DLD1 (cell line): Measurements from ENCODE around the gene A3GALT2.
"Not testable (repeated sequence)": the region's sequence is repeated elsewhere in the genome, so short reads cannot be mapped to it uniquely, and the experiment has no call there.

Experiments used
- in situ Hi-C: cut with HindIII; loops from 2 replicates; pipeline ENCODE4 v1.10.0; 2017; ENCODE audit warnings: low sequenced_read_pairs

Gene A3GALT2

DNA sequence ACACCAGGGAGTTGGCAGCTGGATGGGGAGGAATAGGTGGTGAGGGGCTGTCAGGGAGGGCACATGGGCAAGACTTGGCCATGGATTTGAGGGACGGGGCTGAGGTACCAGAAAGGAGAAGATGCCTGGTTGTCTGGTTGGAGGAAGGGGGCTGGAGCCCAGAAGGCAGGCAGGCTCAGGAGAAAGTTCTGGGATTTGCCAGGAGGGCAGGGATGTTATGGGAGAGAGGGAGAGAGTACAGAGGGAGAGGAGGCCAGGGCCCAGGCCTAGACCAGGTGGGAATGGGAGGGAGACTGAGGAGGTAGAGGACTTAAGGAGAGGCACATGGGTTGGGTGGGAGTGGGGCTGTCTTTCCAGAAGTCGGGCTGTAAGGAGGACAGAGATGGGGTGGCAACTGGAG, 4.3 kb downstream of the A3GALT2 start:
- in situ Hi-C loops: no loop called here

DNA sequence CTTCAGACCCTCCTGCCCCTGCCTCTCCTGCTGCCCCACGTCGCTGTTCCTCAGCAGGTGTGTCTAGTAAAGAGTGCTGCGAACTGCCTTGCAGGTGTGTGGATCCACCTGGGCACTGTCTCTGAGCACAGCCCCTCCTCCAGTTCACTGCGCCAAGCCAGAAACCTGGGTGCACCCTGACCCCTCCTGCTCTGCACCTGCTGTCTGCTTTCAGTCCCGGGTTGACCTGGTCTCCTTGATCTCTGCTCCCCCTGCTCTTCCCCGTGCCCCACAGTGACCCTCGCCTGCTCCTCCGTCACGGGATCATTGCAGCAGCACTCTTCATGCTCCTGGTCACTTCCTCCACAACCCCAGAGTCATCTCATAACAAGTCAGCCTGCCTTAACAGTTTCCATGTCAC, 6.5 kb downstream of the A3GALT2 start:
- in situ Hi-C loops: no loop called here

DNA sequence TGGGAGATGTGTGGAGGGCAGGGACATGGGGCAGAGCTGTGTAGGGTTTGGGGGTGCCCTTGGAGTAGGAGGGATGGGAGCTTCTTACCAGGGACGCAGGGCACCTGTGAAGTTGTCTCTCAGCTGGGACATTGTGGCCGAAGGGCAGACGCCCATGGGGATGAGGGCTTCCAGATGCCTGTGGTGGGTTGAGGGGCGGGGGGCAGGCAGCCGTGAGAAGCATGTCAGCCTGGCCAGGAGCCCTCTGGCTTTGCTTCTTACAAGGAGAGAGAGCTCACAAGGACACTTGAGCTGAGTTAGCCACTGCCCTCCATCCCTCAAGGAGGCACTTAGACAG, 8.5 kb downstream of the A3GALT2 start:
- in situ Hi-C loops: no loop called here

DNA sequence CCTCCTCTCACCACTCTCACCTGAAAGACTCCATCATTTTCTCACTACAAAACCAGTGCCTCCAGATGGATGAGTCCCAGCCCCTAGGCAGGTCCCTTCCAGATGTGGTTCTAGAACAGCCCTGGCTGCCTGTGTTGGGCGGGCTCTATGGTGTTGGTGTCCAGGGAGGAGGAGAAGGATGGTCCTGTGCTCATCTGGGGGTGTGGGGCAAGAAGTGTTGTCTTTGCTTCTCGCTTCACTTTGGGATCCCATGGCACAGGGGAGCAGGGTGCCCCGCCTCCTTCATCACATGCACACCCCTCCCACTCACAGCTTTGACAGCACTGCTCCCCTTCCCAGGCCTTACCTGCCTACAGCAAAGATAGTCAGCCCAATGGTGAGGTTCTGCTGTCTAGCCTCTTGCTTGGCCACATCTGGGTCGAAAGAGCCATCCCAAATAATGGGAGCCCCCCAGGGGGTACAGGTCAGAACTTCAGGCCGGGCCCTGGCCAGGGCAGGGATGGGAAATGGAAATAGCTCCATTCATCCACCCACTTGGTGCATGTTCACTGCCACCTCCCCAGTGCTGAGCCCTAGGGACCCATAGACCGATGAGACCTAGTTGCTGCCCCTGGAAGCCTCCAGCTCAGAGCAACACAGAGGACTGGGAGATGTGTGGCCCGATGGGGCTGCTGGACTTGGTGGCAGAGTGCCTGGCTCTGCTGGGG, 9.0 kb downstream of the A3GALT2 start:
- in situ Hi-C loops: no loop called here

DNA sequence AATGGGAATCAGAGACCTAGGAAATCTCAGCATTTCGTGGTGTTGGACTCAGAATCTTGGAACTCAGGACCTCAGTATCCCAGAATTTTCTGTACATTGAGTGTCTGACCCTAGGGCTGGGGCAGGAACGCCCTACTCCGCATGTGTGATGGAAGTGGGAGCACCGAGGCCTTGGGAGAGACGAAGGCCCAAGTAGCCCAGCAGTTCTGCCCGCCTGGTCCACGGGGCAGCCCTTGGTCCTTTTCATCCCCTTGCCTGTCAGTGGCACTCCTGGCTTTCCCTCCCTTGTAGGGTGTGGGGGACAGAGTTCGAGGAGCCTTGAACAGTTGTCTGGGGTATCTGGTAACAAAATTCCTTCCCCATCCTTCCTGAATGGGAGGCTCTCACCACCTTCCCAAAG, 10.2 kb downstream of the A3GALT2 start:
- in situ Hi-C loops: no loop called here

DNA sequence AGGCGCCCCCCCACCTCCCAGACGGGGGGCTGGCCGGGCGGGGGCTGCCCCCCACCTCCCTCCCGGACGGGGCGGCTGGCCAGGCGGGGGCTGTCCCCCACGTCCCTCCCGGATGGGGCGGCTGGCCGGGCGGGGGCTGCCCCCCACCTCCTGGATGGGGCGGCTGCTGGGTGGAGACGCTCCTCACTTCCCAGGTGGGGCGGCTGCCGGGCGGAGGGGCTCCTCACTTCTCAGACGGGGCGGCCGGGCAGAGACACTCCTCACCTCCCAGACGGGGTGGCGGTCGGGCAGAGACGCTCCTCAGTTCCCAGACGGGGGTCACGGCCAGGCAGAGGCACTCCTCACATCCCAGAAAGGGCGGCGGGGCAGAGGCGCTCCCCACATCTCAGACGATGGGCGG, 11.5 kb downstream of the A3GALT2 start:
- in situ Hi-C loops: not testable (repeated sequence)

DNA sequence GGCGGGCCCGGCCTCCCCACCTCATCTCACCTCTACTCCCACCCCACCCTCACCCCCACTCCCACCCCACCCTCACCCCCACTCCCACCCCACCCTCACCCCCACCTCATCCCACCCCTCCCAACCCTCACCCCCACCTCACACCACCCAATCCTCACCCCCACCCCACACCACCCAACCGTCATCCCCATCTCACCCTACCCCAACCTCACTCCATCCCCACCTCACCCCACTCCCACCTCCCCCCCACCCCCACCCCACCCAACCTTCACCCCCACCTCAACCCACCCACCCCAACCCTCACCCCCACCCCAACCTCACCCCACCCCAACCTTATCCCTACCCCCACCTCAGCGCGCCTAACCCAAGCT, 13.4 kb downstream of the A3GALT2 start:
- in situ Hi-C loops: no loop called here

DNA sequence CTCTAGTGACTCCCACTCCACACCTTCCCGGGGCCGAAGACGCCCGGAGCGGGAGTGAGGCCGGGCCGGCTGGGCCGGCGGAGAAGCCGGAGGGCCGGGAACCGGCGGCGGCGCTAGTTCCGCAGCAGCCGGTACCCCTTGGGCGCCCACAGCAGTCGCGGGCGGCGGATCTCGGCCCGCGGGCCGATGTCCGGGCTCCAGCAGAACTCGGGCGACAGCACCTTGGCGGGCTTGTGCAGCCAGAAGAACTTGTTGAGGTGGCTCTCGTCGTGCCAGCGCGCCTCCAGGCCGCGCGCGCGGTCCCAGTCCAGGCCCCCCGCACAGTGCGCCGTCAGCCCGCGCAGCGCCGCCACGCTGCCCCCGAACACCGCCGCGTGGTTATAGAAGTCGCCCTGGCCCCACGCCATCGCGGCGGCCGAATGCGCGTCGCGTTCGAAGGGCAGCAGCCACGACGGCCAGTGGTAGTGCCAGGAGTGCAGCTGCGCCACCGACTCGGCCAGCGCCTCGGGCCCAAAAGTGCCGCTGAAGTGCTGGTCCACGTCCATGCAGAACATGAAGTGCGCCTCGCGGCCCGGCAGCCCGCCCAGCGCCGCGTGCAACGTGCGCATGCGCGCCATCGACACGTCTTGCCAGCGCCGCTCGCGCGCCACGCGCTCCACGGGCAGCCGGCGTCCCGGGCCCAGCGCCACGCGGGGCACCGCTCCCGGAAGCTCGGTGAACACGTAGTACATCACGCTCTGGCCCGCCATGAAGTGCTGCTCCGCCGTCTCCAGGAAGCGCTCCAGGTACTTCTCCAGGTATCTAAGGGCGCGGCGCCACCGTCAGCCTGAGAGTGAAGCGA, 14.0 kb downstream of the A3GALT2 start:
- in situ Hi-C loops: no loop called here

DNA sequence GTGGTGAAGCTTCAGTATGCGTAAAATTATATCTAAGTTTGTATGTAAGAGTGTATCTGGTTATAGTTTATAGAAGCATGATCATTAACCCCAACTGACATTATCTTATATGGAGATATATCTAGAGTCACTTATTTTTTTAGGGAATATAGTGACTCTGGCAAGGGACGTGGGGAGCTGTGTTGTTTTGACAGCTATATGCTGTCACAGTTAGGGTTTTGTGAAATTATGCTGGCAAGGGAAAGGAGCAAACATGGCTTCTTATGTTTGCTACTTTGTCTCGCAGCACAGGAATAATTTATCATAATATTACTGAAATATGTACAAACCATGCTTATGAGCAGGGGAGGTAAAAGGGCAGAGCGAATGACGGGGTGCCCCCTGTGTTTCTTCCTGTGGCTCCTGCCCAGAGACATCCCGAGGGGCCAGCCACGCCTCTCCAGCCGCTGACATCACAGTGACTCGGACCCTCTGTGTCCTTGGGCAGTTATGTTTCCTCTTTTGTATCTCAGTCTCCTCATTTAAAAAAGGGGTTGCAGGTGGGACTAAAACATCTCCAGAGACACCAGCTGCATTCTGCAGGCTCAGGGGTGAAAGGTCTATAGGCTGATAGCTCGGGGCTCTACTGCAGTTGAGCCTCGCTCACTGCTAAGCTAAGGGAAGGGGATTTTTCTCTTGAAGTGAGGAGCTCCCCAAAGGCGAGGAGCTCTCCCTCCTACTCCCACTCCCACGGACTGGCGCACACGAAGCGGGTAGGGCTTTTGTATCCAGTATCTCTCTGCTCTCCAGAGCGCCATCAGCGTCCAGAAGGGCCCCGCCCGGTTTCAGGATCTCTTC, 14.9 kb downstream of the A3GALT2 start:
- in situ Hi-C loops: no loop called here

DNA sequence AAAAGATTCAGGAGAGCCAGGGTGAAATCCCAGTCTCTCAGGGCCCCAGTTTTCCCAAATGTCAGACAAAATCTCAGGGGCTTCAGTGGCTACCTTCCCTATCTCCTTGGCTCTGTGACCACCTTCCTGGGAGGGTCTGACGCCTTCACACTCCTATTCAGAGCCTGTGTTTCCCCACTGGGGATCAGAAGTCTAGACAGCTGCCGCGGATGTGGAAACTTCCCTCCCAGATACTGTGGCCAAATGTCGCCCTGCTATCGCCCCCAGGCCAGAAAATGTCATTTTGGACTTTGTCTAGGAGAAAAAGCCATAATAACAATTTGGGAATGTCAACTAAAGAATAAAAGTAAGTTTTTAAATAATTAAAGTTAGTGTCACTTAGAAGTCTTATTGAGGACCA, 15.9 kb downstream of the A3GALT2 start:
- in situ Hi-C loops: no loop called here

DNA sequence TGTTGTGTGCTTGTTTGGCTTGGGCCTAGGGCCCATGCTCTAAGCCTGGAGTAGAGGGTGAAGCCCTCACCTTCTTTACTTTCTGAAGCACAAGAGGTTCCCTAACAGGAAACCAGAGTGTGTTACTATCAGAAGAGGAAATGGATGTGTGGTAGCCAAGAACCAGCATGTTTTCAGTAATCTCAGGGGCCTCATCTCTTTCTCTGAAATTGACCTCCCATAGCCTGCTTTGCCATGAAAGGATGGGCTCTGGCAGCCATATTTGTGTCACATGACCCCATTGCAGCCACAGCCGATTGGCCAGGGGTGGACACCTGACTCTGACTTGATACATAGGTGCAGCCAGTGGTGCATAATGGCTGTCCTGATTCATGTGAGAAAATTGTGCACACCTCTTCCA, 18.6 kb downstream of the A3GALT2 start:
- in situ Hi-C loops: no loop called here

DNA sequence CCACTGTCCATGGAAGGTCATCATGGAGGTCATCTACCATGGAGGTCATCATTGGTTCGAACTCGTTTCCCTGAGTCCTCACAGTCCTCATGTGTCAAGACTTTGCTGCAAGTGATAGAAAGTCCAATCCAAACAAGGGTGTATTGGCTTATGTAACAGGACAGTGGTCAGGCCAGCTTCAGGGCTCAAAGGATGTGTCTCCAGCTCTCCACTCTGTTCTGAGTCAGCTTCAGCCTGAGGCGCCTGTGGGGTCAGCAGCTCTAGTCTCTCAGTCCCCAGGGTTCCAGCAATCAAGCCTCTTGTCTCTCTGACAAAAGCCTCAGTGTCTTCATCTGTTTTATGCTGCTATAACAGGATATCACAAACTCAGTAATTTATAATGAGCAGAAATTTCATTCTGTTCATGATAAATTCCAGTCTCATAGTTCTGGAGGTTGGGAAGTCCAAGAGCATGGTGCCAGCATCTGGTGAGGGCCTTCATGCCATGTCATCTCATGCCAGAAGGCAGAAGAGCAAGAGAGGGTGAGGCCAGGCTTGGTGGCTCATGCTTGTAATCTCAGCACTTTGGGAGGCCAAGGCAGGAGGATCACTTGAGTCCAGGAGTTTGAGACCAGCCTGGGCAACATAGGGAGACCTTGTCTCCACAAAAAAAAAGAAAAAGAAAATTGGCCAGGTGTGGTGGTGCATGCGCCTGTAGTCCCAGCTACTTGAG, 19.5 kb downstream of the A3GALT2 start:
- in situ Hi-C loops: no loop called here

DNA sequence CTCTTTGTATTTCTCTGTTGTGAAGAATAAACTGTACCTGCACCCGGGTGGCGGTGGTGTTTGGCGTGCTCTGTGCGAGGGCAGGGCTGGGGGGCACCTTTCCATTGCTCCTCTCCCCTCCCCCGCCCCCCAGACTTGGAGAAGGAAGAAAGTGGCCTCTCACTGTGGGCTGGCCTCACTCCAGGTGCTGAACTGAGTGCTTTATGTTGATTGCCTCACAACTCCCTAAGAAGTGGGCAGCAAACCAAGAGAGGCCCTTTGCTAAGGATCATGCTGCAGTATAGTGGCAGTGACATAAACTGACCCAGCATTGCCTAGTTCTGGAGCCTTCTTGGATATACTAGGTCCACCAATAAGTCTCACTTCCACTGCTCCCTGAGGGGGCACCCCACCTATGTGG, 20.2 kb downstream of the A3GALT2 start:
- in situ Hi-C loops: no loop called here

DNA sequence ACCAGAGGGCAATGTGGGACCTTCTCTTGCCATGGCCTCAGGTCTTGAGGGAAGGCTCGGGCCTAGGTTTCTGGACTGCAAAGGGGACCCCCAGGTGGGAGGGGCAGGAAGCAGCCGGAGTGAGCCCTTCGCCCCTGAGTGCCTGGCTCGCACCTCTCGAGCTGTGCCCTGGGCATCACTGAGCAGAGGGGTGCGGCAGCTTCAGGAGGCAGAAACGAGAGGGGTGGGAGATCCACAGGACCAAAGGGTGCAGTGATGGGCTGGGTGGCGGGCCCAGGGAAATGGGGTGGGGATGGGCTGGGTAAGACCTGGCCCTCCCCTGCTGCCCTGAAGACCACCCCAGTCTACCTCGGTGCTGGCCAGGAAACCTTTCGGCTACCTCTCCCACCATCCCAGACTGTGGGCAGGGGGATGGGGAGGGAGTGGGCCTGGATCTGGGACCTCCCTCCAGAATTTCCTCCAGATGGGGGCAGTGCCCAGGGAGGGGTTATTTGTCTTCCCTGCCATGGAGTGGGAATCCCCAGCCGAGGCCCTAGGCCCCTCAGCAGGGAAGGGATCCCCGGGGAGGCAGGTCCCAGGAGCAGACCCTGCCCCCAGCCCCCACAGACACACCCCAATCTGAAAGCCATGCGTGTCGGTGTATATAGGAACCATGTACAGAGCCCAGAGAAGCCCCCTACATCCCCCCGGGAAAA, 21.3 kb downstream of the A3GALT2 start:
- in situ Hi-C loops: no loop called here

DNA sequence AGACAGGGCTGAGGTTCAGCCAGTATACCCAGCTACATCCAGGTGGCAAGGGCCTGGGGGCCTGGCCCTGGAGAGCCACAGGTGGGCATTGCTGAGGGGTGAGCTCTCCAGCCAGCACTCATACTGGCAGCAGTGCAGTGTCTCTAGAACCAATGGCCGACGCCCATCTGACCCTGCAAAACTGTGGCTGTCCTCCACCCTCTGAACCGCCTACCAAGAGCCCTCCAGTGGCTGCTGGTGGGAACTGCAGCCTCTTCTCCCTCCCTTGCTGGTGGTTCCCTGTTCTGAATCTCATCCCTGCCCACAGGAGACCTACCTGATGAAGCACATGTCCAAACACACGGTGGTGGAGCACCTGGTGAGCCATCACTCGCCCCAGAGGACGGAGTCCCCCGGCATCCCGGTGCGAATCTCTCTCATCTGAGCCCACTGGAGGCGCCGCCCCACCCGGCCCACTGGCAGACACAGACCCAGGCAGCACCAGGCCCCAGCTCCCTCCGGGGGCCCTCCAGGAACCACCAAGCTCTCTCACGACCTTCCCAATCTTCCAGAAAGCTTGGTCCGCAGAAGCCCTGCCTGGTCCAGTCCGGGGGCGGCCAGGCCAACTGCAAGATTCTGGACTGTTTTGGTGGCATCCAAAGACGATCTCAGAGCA, 22.1 kb downstream of the A3GALT2 start:
- in situ Hi-C loops: no loop called here

DNA sequence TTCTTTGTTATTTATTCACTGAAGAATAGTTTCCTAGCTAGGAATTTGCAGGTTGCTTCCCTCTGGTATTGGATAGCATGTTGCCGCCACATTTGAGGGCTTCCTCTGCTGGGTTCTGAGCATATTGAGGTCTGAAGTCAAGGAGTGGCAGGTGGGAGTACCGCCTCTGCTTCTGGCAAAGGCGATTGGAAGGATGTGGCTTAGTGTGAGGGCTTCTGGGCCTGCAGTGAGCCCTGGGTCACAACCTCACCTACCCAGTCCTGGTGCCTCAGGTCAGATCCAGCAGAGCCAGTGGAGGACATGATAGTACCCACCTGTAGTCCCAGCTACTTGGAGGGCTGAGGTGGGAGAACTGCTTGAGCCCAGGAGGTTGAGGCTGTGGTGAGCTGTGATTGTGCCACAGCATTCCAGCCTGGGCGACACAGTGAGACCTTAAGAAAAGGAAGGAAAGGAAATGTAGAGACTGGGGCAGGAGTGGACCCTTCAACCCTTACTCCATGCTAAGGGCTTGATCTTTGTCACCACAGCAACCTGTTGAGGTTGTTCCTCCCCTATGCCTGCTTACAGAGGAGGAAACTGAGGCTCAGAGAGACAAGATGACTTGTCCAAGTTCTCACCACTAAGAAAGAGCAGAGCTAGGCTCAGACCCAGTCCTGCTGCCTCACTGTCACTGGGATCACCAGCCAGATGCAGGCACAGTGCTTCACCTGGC, 22.8 kb downstream of the A3GALT2 start:
- in situ Hi-C loops: no loop called here

DNA sequence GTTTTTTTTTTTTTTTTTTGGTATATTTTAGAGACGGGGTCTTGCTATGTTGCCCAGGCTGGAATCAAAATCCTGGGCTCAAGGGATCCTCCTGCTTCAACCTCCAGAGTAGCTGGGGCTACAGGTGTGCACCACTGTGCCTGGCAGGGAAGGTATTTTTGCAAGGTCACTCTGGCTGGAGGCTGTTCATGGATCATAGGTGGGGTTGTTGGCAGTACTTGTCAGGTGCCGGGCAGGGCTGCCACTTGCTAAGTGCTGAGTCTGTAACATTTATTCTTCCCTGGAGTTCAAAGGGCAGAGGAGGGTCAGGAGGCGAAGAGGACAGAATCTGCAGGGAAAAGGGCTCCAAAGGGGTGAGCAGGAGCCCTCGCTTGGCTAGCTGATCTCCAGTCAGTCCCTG, 24.1 kb downstream of the A3GALT2 start:
- in situ Hi-C loops: no loop called here

DNA sequence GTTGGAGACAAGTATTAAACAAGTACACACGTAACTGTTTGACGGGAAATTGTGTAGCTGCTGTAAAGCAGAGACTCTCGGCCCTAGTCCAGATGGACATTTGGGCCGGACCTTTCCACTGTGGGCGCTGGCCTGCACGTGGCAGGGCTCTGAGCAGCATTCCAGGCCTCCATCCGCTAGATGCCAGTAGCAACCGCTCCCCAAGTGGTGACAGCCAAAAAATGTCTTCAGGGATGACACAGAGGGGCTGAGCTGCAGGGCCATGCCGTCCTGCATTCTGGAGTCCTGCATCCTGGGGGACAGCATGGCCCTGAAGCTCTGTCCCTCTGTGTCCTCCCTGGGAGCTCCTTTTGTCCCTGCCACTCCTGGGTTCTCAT, 24.8 kb downstream of the A3GALT2 start:
- in situ Hi-C loops: no loop called here

DNA sequence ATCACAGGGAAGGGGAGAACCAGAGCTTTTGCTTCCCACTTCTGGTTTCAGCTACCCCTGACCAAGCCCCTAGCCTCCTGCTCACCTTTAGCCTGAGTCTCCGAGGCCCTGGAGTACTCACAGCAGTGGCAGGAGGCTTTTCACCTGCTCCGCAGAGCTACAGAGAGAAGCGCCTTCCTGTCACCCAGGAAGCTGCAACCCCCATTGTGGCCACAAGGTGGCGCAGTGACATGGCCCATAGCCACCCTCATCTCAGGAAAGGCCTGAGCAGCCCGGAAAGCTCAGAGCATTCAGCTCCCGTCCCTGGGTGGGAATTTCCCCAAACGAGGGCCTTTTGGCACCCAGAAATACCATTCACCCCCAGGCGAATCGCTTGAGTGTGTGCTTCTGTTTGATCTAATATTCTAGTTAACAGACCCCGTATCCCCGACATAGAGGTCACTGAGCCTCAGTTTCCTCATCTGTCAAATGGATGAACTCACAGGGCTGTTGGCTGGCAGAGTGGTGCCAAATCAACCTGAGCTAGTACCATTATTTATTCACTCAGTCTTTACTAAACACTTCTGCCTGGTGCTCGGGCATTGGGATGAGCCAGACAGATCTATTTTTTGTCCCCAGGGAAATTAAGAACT, 25.3 kb downstream of the A3GALT2 start:
- in situ Hi-C loops: no loop called here
